MM.1S (cell line): ENCODE measurements around the gene NDUFA11.

Experiments used
- EZH2 ChIP-seq: fragments of 300-600 bp; sonication (generic); optimal IDR thresholded peaks from 2 replicates; pipeline ENCODE3; 2017; ENCODE audit warnings: low read depth, mild to moderate bottlenecking, antibody characterized with exemption, low read length, mixed read lengths
- EZH2phosphoT487 ChIP-seq: fragments of 300-600 bp; sonication (generic); IDR thresholded peaks from 2 replicates; pipeline ENCODE4 v1.6.1; 2018; ENCODE audit warnings: antibody characterized with exemption, low read length
- TF ChIP-seq, protein P1 (sequence below): fragments of 300-600 bp; sonication (generic); IDR thresholded peaks from 2 replicates; pipeline ENCODE4 v1.5.1; 2016; ENCODE audit warnings: antibody characterized with exemption, low read length, mixed read lengths

DNA sequence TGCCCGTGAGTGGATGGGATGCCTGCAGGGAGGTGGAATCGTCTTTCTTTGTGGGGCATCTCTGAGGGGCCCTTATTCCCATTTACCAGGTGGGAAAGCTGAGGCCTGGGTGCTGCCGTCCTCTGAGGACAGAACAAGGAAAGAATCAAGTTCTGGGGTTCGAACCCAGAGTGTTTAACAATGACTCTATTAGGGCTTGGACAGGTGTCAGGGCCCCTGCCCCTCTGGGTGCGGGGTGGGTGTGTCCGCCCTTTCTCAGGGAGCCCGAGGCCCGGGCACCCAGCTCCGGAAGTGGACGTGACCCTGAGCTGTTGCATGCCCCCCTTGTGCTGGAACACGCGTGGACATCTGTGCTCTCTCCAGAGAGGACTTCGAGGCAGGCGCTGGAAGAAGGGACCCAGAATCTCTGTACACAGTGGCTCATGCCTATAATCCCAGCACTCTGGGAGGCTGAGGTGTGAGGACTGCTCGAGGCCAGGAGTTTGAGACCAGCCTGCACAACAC is 10.8 kb downstream of the NDUFA11 start:
- TF ChIP-seq EZH2 (no peak), EZH2phosphoT487 (no peak)
- TF ChIP-seq, protein P1, sequence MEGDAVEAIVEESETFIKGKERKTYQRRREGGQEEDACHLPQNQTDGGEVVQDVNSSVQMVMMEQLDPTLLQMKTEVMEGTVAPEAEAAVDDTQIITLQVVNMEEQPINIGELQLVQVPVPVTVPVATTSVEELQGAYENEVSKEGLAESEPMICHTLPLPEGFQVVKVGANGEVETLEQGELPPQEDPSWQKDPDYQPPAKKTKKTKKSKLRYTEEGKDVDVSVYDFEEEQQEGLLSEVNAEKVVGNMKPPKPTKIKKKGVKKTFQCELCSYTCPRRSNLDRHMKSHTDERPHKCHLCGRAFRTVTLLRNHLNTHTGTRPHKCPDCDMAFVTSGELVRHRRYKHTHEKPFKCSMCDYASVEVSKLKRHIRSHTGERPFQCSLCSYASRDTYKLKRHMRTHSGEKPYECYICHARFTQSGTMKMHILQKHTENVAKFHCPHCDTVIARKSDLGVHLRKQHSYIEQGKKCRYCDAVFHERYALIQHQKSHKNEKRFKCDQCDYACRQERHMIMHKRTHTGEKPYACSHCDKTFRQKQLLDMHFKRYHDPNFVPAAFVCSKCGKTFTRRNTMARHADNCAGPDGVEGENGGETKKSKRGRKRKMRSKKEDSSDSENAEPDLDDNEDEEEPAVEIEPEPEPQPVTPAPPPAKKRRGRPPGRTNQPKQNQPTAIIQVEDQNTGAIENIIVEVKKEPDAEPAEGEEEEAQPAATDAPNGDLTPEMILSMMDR = no peak
